Left lung (tissue), 10 donors: ENCODE data around the gene VOPP1. TPM values are rescaled to one million over a fixed set of nuclear protein-coding genes. Genes with fewer than 3 reads are reported as not detected.

Source experiments
- ATAC-seq: fragments of 200-7000 bp; cut with Tn5 transposase; one replicate; pipeline ENCODE4 v1.9.1; 2020; ENCODE audit warnings: moderate library complexity
- DNase-seq, 4 donors: peaks; one replicate each; pipeline ENCODE4 v3.0.0-alpha.2; 2013 to 2020
- H3K27ac ChIP-seq, 2 donors: fragments of 200-600 bp; sonication (generic) in 1 of 2; one replicate each; pipeline versions ENCODE4 v1.5.0 to v1.8.0; 2020 to 2021
- H3K27me3 ChIP-seq, 2 donors: fragments of 200-600 bp; sonication (generic) in 1 of 2; one replicate each; pipeline versions ENCODE4 v1.5.0 to v1.8.0; 2020 to 2021
- H3K36me3 ChIP-seq, 2 donors: fragments of 200-600 bp; sonication (generic) in 1 of 2; one replicate each; pipeline versions ENCODE4 v1.5.0 to v1.8.0; 2020 to 2021
- H3K4me1 ChIP-seq, 2 donors: fragments of 200-600 bp; one replicate each; pipeline ENCODE4 v1.8.0; 2021
- H3K4me3 ChIP-seq, 2 donors: fragments of 200-600 bp; sonication (generic) in 1 of 2; one replicate each; pipeline versions ENCODE4 v1.5.0 to v1.8.0; 2020 to 2021; ENCODE audit warnings: mild to moderate bottlenecking in 1 of 2
- H3K9me3 ChIP-seq, 2 donors: fragments of 200-600 bp; sonication (generic) in 1 of 2; one replicate each; pipeline versions ENCODE4 v1.5.0 to v1.8.0; 2020 to 2021
- CTCF ChIP-seq, 2 donors: fragments of 200-600 bp; sonication (generic) in 1 of 2; IDR thresholded peaks; one replicate each; pipeline versions ENCODE4 v1.5.0 to v1.8.0; 2021; ENCODE audit warnings: antibody characterized with exemption in 2 of 2
- intact Hi-C, 2 donors: fragments of 100-400 bp; cut with DNase I; formaldehyde crosslinking; loops; one replicate each; pipeline versions ENCODE4 v1.11.2 to v1.14.2; 2022
- polyA plus RNA-seq, 6 donors: library from polyadenylated mRNA; unstranded; fragments of 120-200 nt; gene quantifications; one replicate each; pipeline ENCODE4 v1.2.1, GENCODE V29; 2013; ENCODE audit not compliant: insufficient read length in 6 of 6
- total RNA-seq, 2 donors: library from RNA; stranded (reverse); fragmentation: NEBNext Ultra II Directional; extraction: Animal tissue kit (Norgen Biotek cat#: 25700); gene quantifications; one replicate each; pipeline ENCODE4 v1.2.1, GENCODE V29; 2021
- donor health status: DM: no; HTN: yes; CAD: no.
- donor health status: DM: no; HTN: no; CAD: no.

Gene VOPP1
- total and polyA plus RNA-seq, 8 donors = 35.4 to 68.5 (median 40.4) TPM

- DNase-seq = peak in 1 of 4 donors; percentile 75
- Histone ChIP-seq H3K4me1 (peaks cover 8 to 38% of the 10 kb centered on the region in 2 donors), H3K27ac (no peak overlapping the region), H3K4me3 (no peak overlapping the region), H3K27me3 (no peaks in the 10 kb centered on the region), H3K9me3 (no peaks in the 10 kb centered on the region), H3K36me3 (no peaks in the 10 kb centered on the region)
- TF ChIP-seq CTCF (IDR thresholded peaks at IDR 0.05) = no peak
- intact Hi-C loops = no loop called here
- peak; percentile 85 for ATAC-seq
These were observed 25.5 kb downstream of the VOPP1 start for GRCh38 chr7:55546814-55547213.

DNA sequence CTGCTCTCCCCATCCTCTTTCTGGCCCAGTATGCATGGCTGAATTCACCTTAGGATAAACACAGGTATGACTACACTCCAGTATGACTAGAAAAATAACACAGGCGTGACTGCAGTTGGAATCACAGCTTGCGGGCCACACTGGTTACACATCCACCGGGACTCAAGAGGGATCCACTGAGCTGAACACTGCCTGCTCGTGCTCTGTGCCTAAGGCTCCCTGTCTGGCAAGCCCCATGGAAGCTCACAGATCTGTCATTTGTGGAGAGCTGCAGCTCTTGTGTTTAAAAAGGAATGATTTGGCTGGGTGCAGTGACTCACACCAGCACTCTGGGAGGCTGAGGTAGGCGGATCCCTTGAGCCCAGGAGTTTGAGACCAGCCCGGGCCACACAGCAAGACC, 26.8 kb downstream of the VOPP1 start:
- DNase-seq = no peak
- H3K27ac ChIP-seq = no peak overlapping the region
- H3K9me3 ChIP-seq = no peaks in the 10 kb centered on the region
- intact Hi-C loops = no loop called here
- no peaks in the 10 kb centered on the region for H3K36me3 ChIP-seq
- H3K4me3 ChIP-seq = no peak overlapping the region
- no peaks in the 10 kb centered on the region for H3K27me3 ChIP-seq
- H3K4me1 ChIP-seq = peaks cover 8 to 26% of the 10 kb centered on the region in 2 donors
- ATAC-seq = no peak
- TF ChIP-seq CTCF (IDR thresholded peaks at IDR 0.05) = no peak

- Histone ChIP-seq H3K4me1 (peaks cover 0 to 39% of the 10 kb centered on the region in 2 donors), H3K27me3 (no peaks in the 10 kb centered on the region), H3K27ac (no peak overlapping the region), H3K36me3 (no peaks in the 10 kb centered on the region), H3K9me3 (no peaks in the 10 kb centered on the region), H3K4me3 (no peak overlapping the region)
- no peak for TF ChIP-seq CTCF (IDR thresholded peaks at IDR 0.05)
- ATAC-seq = no peak
- intact Hi-C loops = no loop called here
- no peak for DNase-seq
These were observed 32.0 kb downstream of the VOPP1 start for GRCh38 chr7:55540226-55540858.

- Histone ChIP-seq H3K27ac (no peak overlapping the region), H3K9me3 (no peaks in the 10 kb centered on the region), H3K36me3 (no peaks in the 10 kb centered on the region), H3K4me1 (peaks cover 3 to 49% of the 10 kb centered on the region in 2 donors), H3K27me3 (no peaks in the 10 kb centered on the region), H3K4me3 (no peak overlapping the region)
- DNase-seq (no peak), ATAC-seq (no peak)
- intact Hi-C loops = no loop called here
- TF ChIP-seq CTCF (IDR thresholded peaks at IDR 0.05) = no peak
These were observed 32.9 kb downstream of the VOPP1 start for GRCh38 chr7:55539380-55539779.

DNA sequence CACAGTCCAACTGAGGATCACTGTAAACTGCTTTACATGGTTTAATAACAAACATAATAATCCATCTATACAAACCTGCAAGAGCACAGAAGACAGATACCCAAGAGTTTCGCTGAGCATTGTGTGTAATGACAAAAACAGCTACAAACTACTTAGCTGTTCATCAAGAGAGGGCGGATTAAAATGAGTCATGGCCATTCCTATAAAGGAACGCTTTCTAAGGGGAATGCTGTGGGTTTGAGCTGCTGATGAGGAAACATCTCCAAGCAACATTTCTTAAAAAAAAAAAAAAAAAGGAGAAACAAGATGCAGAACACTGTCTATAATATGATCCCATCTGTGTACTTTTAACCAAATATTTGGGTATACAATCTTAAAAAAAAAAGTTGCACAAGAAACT, 33.8 kb downstream of the VOPP1 start:
- H3K27ac ChIP-seq = peak overlapping the region in 1 of 2 donors; percentile 18
- TF ChIP-seq CTCF (IDR thresholded peaks at IDR 0.05) = no peak
- no peaks in the 10 kb centered on the region for H3K9me3 ChIP-seq
- intact Hi-C loops = no loop called here
- no peak overlapping the region for H3K4me3 ChIP-seq
- no peaks in the 10 kb centered on the region for H3K27me3 ChIP-seq
- ATAC-seq = peak; percentile 25
- H3K4me1 ChIP-seq = peaks cover 6 to 57% of the 10 kb centered on the region in 2 donors
- no peak for DNase-seq
- H3K36me3 ChIP-seq = no peaks in the 10 kb centered on the region
